ENCODE results near the gene SCAMP2. TPM values are rescaled to one million over a fixed set of nuclear protein-coding genes. Genes with fewer than 3 reads are reported as not detected.

The SCAMP2 gene
- total RNA-seq, 1 experiment from 2014 or later, result 21.6 TPM

- no peak for DNase-seq
- H3K36me3 ChIP-seq, result no peaks in the 10 kb centered on the region
- H3K9me3 ChIP-seq, result no peaks in the 10 kb centered on the region
- no peaks in the 10 kb centered on the region for H3K27me3 ChIP-seq
- no peak overlapping the region for H3K4me3 ChIP-seq
Observed at GRCh38 chr15:74821091-74821789, 51.9 kb downstream of the SCAMP2 start.

- H3K9me3 ChIP-seq, result no peaks in the 10 kb centered on the region
- no peaks in the 10 kb centered on the region for H3K36me3 ChIP-seq
- no peak overlapping the region for H3K4me3 ChIP-seq
- H3K27me3 ChIP-seq, result no peaks in the 10 kb centered on the region
- no peak for DNase-seq
Observed at GRCh38 chr15:74820056-74820455, 53.1 kb downstream of the SCAMP2 start.

GRCh38 chr15:74817370-74817737 lies 55.8 kb downstream of the SCAMP2 start:
- no peaks in the 10 kb centered on the region for H3K27me3 ChIP-seq
- no peaks in the 10 kb centered on the region for H3K9me3 ChIP-seq
- H3K36me3 ChIP-seq, result no peaks in the 10 kb centered on the region
- DNase-seq, result peak; percentile 31
- H3K4me3 ChIP-seq, result no peak overlapping the region

GRCh38 chr15:74816624-74817369 lies 56.4 kb downstream of the SCAMP2 start:
- Histone ChIP-seq H3K27me3 (no peaks in the 10 kb centered on the region), H3K36me3 (no peaks in the 10 kb centered on the region), H3K4me3 (no peak overlapping the region), H3K9me3 (no peaks in the 10 kb centered on the region)
- no peak for DNase-seq

- H3K9me3 ChIP-seq, result no peaks in the 10 kb centered on the region
- peak; percentile 34 for DNase-seq
- no peaks in the 10 kb centered on the region for H3K27me3 ChIP-seq
- no peak overlapping the region for H3K4me3 ChIP-seq
- H3K36me3 ChIP-seq, result no peaks in the 10 kb centered on the region
Observed at GRCh38 chr15:74815961-74816360, 57.2 kb downstream of the SCAMP2 start.

GRCh38 chr15:74815121-74815934 lies 57.8 kb downstream of the SCAMP2 start:
- no peak overlapping the region for H3K4me3 ChIP-seq
- H3K9me3 ChIP-seq, result no peaks in the 10 kb centered on the region
- DNase-seq, result peak; percentile 53
- no peaks in the 10 kb centered on the region for H3K27me3 ChIP-seq
- H3K36me3 ChIP-seq, result no peaks in the 10 kb centered on the region

- Histone ChIP-seq H3K36me3 (no peaks in the 10 kb centered on the region), H3K4me3 (no peak within 1 kb of the TSS), H3K27me3 (no peaks in the 10 kb centered on the region), H3K9me3 (no peaks in the 10 kb centered on the region)
- no peak for DNase-seq
Observed at GRCh38 chr15:74812533-74812932, 60.6 kb downstream of the SCAMP2 start, which contains the start of gene LMAN1L. LMAN1L (plus strand) TSS chr15:74812835; CDS start chr15:74812855, 20 bp downstream.

- no peaks in the 10 kb centered on the region for H3K9me3 ChIP-seq
- no peaks in the 10 kb centered on the region for H3K27me3 ChIP-seq
- no peak for DNase-seq
- no peak overlapping the region for H3K4me3 ChIP-seq
- peaks cover 3% of the 10 kb centered on the region; the same call in 1 of the 2 replicates for H3K36me3 ChIP-seq
Observed at GRCh38 chr15:74809956-74810355, 63.2 kb downstream of the SCAMP2 start.

GRCh38 chr15:74809242-74809641 lies 63.9 kb downstream of the SCAMP2 start:
- no peaks in the 10 kb centered on the region for H3K9me3 ChIP-seq
- DNase-seq, result no peak
- peaks cover 8% of the 10 kb centered on the region for H3K36me3 ChIP-seq
- H3K4me3 ChIP-seq, result no peak overlapping the region
- no peaks in the 10 kb centered on the region for H3K27me3 ChIP-seq

- H3K36me3 ChIP-seq, result peaks cover 12% of the 10 kb centered on the region
- H3K4me3 ChIP-seq, result no peak overlapping the region
- no peaks in the 10 kb centered on the region for H3K9me3 ChIP-seq
- no peak for DNase-seq
- no peaks in the 10 kb centered on the region for H3K27me3 ChIP-seq
Observed at GRCh38 chr15:74808840-74809229, 64.3 kb downstream of the SCAMP2 start.

- peaks cover 18% of the 10 kb centered on the region for H3K36me3 ChIP-seq
- H3K4me3 ChIP-seq, result no peak overlapping the region
- DNase-seq, result no peak
- H3K27me3 ChIP-seq, result no peaks in the 10 kb centered on the region
- no peaks in the 10 kb centered on the region for H3K9me3 ChIP-seq
Observed at GRCh38 chr15:74808078-74808839, 64.9 kb downstream of the SCAMP2 start.

GRCh38 chr15:74807282-74807681 lies 65.9 kb downstream of the SCAMP2 start:
- Histone ChIP-seq H3K36me3 (peaks cover 28% of the 10 kb centered on the region), H3K9me3 (no peaks in the 10 kb centered on the region), H3K27me3 (no peaks in the 10 kb centered on the region), H3K4me3 (no peak overlapping the region)
- DNase-seq, result no peak

GRCh38 chr15:74804935-74805334 lies 68.2 kb downstream of the SCAMP2 start:
- Histone ChIP-seq H3K27me3 (no peaks in the 10 kb centered on the region), H3K36me3 (peaks cover 51% of the 10 kb centered on the region), H3K9me3 (no peaks in the 10 kb centered on the region), H3K4me3 (no peak overlapping the region)
- DNase-seq, result no peak

- H3K4me3 ChIP-seq, result no peak overlapping the region
- H3K9me3 ChIP-seq, result no peaks in the 10 kb centered on the region
- H3K27me3 ChIP-seq, result no peaks in the 10 kb centered on the region
- H3K36me3 ChIP-seq, result peaks cover 63% of the 10 kb centered on the region
- DNase-seq, result no peak
Observed at GRCh38 chr15:74802862-74803447, 70.2 kb downstream of the SCAMP2 start.

- Histone ChIP-seq H3K27me3 (no peaks in the 10 kb centered on the region), H3K9me3 (no peaks in the 10 kb centered on the region), H3K4me3 (no peak overlapping the region), H3K36me3 (peaks cover 63% of the 10 kb centered on the region)
- no peak for DNase-seq
Observed at GRCh38 chr15:74802290-74802689, 70.9 kb downstream of the SCAMP2 start.

- Histone ChIP-seq H3K27me3 (no peaks in the 10 kb centered on the region), H3K4me3 (no peak overlapping the region), H3K9me3 (no peaks in the 10 kb centered on the region), H3K36me3 (peaks cover 63% of the 10 kb centered on the region)
- DNase-seq, result no peak
Observed at GRCh38 chr15:74801311-74801997, 71.7 kb downstream of the SCAMP2 start.

Measured in MG63 (cell line).